ENCODE results near the gene STAMBPL1.

The STAMBPL1 gene

DNA sequence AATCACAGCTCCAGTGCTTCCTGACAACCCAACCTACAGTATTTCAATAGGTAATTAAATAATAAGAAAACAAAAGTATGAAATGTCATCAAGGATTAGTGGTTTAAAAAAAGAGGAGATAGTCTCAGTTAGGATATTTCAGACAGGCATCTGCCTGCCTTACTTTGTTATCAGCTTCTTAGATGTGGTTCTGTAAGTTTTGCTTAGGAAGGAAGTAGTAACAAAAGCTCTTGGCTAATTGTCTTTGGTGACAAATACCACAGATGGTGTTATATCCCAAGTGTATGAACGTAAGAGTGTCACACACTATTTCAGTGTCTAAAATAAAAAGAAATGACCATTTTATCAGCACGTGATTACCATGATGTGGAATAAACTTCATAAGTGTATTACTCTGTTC, 82.3 kb downstream of the STAMBPL1 start:
- no peak overlapping the region for H3K4me3 ChIP-seq (ENCODE audit: low read depth, low read length)
- no peaks in the 10 kb centered on the region for H3K36me3 ChIP-seq (ENCODE audit: control insufficient read depth, insufficient read depth, low read length)
- H3K9me3 ChIP-seq (ENCODE audit: control insufficient read depth, insufficient read depth, low read length) = no peaks in the 10 kb centered on the region
- H3K9ac ChIP-seq (ENCODE audit: low read depth, low read length) = no peak overlapping the region
- no peaks in the 10 kb centered on the region for H3K4me1 ChIP-seq (ENCODE audit: control insufficient read depth, insufficient read depth, low read length)
- no peaks in the 10 kb centered on the region for H3K27me3 ChIP-seq (ENCODE audit: control insufficient read depth, insufficient read depth, low read length)

DNA sequence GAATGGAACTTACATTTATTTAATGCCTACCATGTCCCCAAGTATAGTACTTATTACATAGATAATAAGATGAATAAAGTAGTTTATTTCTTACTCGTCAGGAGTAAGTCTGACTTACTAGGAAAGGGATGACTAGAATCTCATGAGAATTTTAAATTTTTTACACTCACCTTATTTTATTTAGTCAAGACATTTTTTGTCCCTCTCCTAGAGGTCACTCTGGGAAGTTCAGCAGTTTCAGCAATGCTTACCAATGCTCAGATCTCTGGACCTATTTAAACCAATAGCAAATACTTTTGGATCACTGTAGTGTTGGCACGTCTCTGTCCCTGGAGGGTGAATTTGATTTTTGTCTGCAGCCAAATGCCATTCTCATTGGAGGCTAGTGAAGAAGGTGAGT, 83.3 kb downstream of the STAMBPL1 start:
- Histone ChIP-seq H3K4me3 (ENCODE audit: low read depth, low read length) (no peak overlapping the region), H3K4me1 (ENCODE audit: control insufficient read depth, insufficient read depth, low read length) (no peaks in the 10 kb centered on the region), H3K36me3 (ENCODE audit: control insufficient read depth, insufficient read depth, low read length) (no peaks in the 10 kb centered on the region), H3K9ac (ENCODE audit: low read depth, low read length) (no peak overlapping the region), H3K27me3 (ENCODE audit: control insufficient read depth, insufficient read depth, low read length) (no peaks in the 10 kb centered on the region), H3K9me3 (ENCODE audit: control insufficient read depth, insufficient read depth, low read length) (no peaks in the 10 kb centered on the region)

DNA sequence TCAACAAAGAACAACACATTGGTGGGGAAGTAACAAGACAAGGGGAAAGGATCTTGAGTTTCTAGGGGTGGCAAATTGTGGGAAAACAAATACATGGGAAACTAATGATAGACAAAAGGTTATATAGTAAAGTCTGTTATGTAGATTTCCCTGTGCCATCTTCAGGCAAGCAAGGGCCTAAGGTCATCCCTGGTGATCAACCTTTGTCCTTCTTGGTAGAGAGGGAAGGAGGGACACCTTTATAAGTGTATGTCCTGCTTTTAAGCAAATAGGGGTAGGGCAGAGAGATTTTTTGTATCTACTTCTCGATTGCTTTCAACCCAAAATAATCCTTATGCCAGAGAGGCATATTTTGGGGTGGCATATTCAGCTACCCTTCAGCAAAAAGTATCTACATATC, 84.3 kb downstream of the STAMBPL1 start:
- Histone ChIP-seq H3K27me3 (ENCODE audit: control insufficient read depth, insufficient read depth, low read length) (no peaks in the 10 kb centered on the region), H3K36me3 (ENCODE audit: control insufficient read depth, insufficient read depth, low read length) (no peaks in the 10 kb centered on the region), H3K9me3 (ENCODE audit: control insufficient read depth, insufficient read depth, low read length) (no peaks in the 10 kb centered on the region), H3K9ac (ENCODE audit: low read depth, low read length) (no peak overlapping the region), H3K4me3 (ENCODE audit: low read depth, low read length) (no peak overlapping the region), H3K4me1 (ENCODE audit: control insufficient read depth, insufficient read depth, low read length) (no peaks in the 10 kb centered on the region)

- Histone ChIP-seq H3K4me1 (ENCODE audit: control insufficient read depth, insufficient read depth, low read length) (no peaks in the 10 kb centered on the region), H3K9ac (ENCODE audit: low read depth, low read length) (no peak overlapping the region), H3K9me3 (ENCODE audit: control insufficient read depth, insufficient read depth, low read length) (no peaks in the 10 kb centered on the region), H3K4me3 (ENCODE audit: low read depth, low read length) (no peak overlapping the region), H3K36me3 (ENCODE audit: control insufficient read depth, insufficient read depth, low read length) (no peaks in the 10 kb centered on the region), H3K27me3 (ENCODE audit: control insufficient read depth, insufficient read depth, low read length) (no peaks in the 10 kb centered on the region)
These were observed 84.9 kb downstream of the STAMBPL1 start for GRCh38 chr10:88964869-88965415.

DNA sequence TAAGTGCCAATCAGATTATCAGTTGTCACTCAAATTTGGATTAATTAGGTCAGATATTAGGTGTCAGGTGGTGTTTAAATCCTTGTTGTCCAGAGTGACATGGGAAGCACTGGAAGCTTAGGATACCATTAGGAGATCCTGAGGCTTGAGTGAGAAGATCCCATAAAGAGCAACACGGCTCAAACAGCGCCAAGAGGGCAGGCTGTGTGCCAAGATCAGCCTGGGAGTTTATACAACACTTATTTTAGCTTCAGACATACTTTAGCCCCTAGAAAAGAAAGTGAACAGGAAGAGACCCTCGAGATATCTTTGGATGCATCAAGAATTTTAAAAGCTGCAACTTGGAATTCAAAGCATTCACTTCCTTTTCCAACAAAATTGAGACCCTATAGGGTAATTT, 86.8 kb downstream of the STAMBPL1 start:
- Histone ChIP-seq H3K4me3 (ENCODE audit: low read depth, low read length) (no peak overlapping the region), H3K9ac (ENCODE audit: low read depth, low read length) (no peak overlapping the region), H3K9me3 (ENCODE audit: control insufficient read depth, insufficient read depth, low read length) (no peaks in the 10 kb centered on the region), H3K4me1 (ENCODE audit: control insufficient read depth, insufficient read depth, low read length) (no peaks in the 10 kb centered on the region), H3K27me3 (ENCODE audit: control insufficient read depth, insufficient read depth, low read length) (no peaks in the 10 kb centered on the region), H3K36me3 (ENCODE audit: control insufficient read depth, insufficient read depth, low read length) (no peaks in the 10 kb centered on the region)

DNA sequence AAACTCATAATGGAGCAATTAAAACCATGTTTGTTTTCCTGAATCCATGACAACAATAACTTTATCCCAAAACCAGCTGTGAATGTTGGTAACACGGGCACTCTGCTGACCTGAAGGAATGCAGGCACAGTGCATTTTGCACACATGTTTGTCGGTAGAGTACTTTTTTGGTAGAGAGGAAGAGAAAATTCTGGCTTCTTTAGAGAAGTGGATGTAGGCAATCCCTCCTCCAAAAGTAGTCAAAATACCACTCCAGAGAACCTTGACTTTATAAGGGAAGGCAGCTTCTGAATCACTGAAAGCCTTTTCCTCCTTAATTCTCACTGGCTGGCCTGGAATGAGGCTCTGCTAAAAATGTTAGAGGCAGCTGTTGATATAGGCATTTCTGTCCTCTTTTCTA, 88.3 kb downstream of the STAMBPL1 start:
- no peaks in the 10 kb centered on the region for H3K9me3 ChIP-seq (ENCODE audit: control insufficient read depth, insufficient read depth, low read length)
- no peaks in the 10 kb centered on the region for H3K27me3 ChIP-seq (ENCODE audit: control insufficient read depth, insufficient read depth, low read length)
- no peak overlapping the region for H3K9ac ChIP-seq (ENCODE audit: low read depth, low read length)
- H3K4me1 ChIP-seq (ENCODE audit: control insufficient read depth, insufficient read depth, low read length) = no peaks in the 10 kb centered on the region
- H3K4me3 ChIP-seq (ENCODE audit: low read depth, low read length) = no peak overlapping the region
- no peaks in the 10 kb centered on the region for H3K36me3 ChIP-seq (ENCODE audit: control insufficient read depth, insufficient read depth, low read length)

- no peak overlapping the region for H3K4me3 ChIP-seq (ENCODE audit: low read depth, low read length)
- no peaks in the 10 kb centered on the region for H3K9me3 ChIP-seq (ENCODE audit: control insufficient read depth, insufficient read depth, low read length)
- H3K9ac ChIP-seq (ENCODE audit: low read depth, low read length) = no peak overlapping the region
- no peaks in the 10 kb centered on the region for H3K27me3 ChIP-seq (ENCODE audit: control insufficient read depth, insufficient read depth, low read length)
- no peaks in the 10 kb centered on the region for H3K4me1 ChIP-seq (ENCODE audit: control insufficient read depth, insufficient read depth, low read length)
- H3K36me3 ChIP-seq (ENCODE audit: control insufficient read depth, insufficient read depth, low read length) = no peaks in the 10 kb centered on the region
These were observed 91.4 kb downstream of the STAMBPL1 start for GRCh38 chr10:88971221-88972061.
